Neural cell (in vitro differentiated cells): Measurements from ENCODE around the gene MAP3K19. TPM values are rescaled to one million over a fixed set of nuclear protein-coding genes. Genes with fewer than 3 reads are reported as not detected.

Source experiments
- H2AFZ ChIP-seq: fragments of 200-600, 300-800 bp; sonication (generic), shearing (Covaris generic); 2 replicates; pipeline ENCODE4 v1.6.0; 2014; ENCODE audit warnings: low read depth, mild to moderate bottlenecking, antibody characterized with exemption, low read length, moderate library complexity
- H3F3A ChIP-seq: fragments of 200-600 bp; shearing (Covaris generic); 2 replicates; pipeline ENCODE4 v1.6.1; 2016; ENCODE audit warnings: mild to moderate bottlenecking, moderate library complexity, mixed read lengths, antibody characterized with exemption, low read length; ENCODE audit not compliant: insufficient read depth, poor library complexity, severe bottlenecking
- H3K27ac ChIP-seq: fragments of 200-600, 300-800 bp; sonication (generic), shearing (Covaris generic); 2 replicates; pipeline ENCODE4 v1.5.1; 2014; ENCODE audit warnings: mild to moderate bottlenecking, low read length, moderate library complexity
- H3K27me3 ChIP-seq: fragments of 300-800, 200-600 bp; sonication (generic), shearing (Covaris generic); 2 replicates; pipeline ENCODE4 v1.6.0; 2014; ENCODE audit warnings: mild to moderate bottlenecking, low read depth, low read length, moderate library complexity; ENCODE audit not compliant: insufficient read depth
- H3K36me3 ChIP-seq: fragments of 300-800, 200-600 bp; sonication (generic), shearing (Covaris generic); 2 replicates; pipeline ENCODE4 v1.5.1; 2014; ENCODE audit warnings: mild to moderate bottlenecking, antibody characterized with exemption, low read length, moderate library complexity; ENCODE audit not compliant: insufficient read depth
- H3K4me2 ChIP-seq: fragments of 300-800, 200-600 bp; sonication (generic), shearing (Covaris generic); 2 replicates; pipeline ENCODE4 v1.6.0; 2014; ENCODE audit warnings: mild to moderate bottlenecking, low read length
- H3K4me3 ChIP-seq: fragments of 300-800, 200-600 bp; sonication (generic), shearing (Covaris generic); 2 replicates; pipeline ENCODE4 v1.5.1; 2014; ENCODE audit warnings: mild to moderate bottlenecking, low read length, moderate library complexity
- H3K79me2 ChIP-seq: fragments of 200-600 bp; shearing (Covaris generic); replicated peaks from 2 replicates; pipeline ENCODE4 v1.6.0; 2014; ENCODE audit warnings: mild to moderate bottlenecking, low read length, moderate library complexity; ENCODE audit not compliant: insufficient read depth
- H3K9ac ChIP-seq: fragments of 300-800, 200-600 bp; sonication (generic), shearing (Covaris generic); 2 replicates; pipeline ENCODE4 v1.6.1; 2016; ENCODE audit warnings: mild to moderate bottlenecking, low read length, mixed read lengths
- H3K9me2 ChIP-seq: fragments of 200-600 bp; shearing (Covaris generic); 2 replicates; pipeline ENCODE4 v1.6.1; 2016; ENCODE audit warnings: mild to moderate bottlenecking, low read length, mixed read lengths; ENCODE audit not compliant: insufficient read depth
- H3K9me3 ChIP-seq: fragments of 200-600, 300-800 bp; sonication (generic), shearing (Covaris generic); 2 replicates; pipeline ENCODE4 v1.6.1; 2016; ENCODE audit warnings: mild to moderate bottlenecking, mixed run types, low read length, moderate library complexity, mixed read lengths
- H4K20me1 ChIP-seq: fragments of 200-600 bp; shearing (Covaris generic); 2 replicates; pipeline ENCODE4 v1.6.1; 2016; ENCODE audit warnings: mild to moderate bottlenecking, mixed run types; ENCODE audit not compliant: insufficient read depth
- EP300 ChIP-seq: fragments of 450-650 bp; conservative IDR thresholded peaks from 2 replicates; pipeline ENCODE4 v1.6.1; 2014; ENCODE audit warnings: antibody characterized with exemption, mild to moderate bottlenecking, moderate library complexity; ENCODE audit not compliant: poor library complexity, severe bottlenecking
- EZH2 ChIP-seq: fragments of 200-600, 300-800 bp; shearing (Covaris generic), sonication (generic); IDR thresholded peaks from 2 replicates; pipeline ENCODE4 v1.6.1; 2014; ENCODE audit warnings: antibody characterized with exemption, low read length, borderline replicate concordance, mild to moderate bottlenecking; ENCODE audit not compliant: insufficient read depth, poor library complexity, severe bottlenecking
- MXI1 ChIP-seq: fragments of 450-650 bp; conservative IDR thresholded peaks from 2 replicates; pipeline ENCODE4 v1.6.1; 2014; ENCODE audit warnings: antibody characterized with exemption, mild to moderate bottlenecking; ENCODE audit not compliant: poor library complexity, severe bottlenecking
- POLR2AphosphoS5 ChIP-seq: IDR thresholded peaks from 2 replicates; pipeline ENCODE4 v1.6.1; 2012
- RAD21 ChIP-seq: fragments of 450-650 bp; conservative IDR thresholded peaks from 2 replicates; pipeline ENCODE4 v1.6.1; 2014; ENCODE audit warnings: antibody characterized with exemption, mild to moderate bottlenecking, moderate library complexity
- SMC3 ChIP-seq: fragments of 450-650 bp; conservative IDR thresholded peaks from 2 replicates; pipeline ENCODE4 v1.6.1; 2014; ENCODE audit warnings: antibody characterized with exemption, mild to moderate bottlenecking, moderate library complexity; ENCODE audit not compliant: poor library complexity
- TAF1 ChIP-seq: IDR thresholded peaks from 2 replicates; pipeline ENCODE4 v1.6.1; 2012; ENCODE audit warnings: low read depth
- polyA plus RNA-seq: library from polyadenylated mRNA; depleted of rRNA; stranded (reverse); fragments of >200 nt; gene quantifications from 2 replicates; pipeline ENCODE4 v1.2.3, GENCODE V29; 2014
- TF ChIP-seq, protein P1 (sequence below): fragments of 450-650 bp; IDR thresholded peaks from 2 replicates; pipeline ENCODE4 v1.5.1; 2014; ENCODE audit warnings: antibody characterized with exemption, mild to moderate bottlenecking, moderate library complexity; ENCODE audit not compliant: poor library complexity, severe bottlenecking
- TF ChIP-seq, protein P2 (sequence below): IDR thresholded peaks from 2 replicates; pipeline ENCODE4 v1.6.1; 2012; ENCODE audit warnings: borderline replicate concordance

MAP3K19 gene
- polyA plus RNA-seq, 1 donor from 2014 or later, result not detected

- Histone ChIP-seq H3K27ac (no peak overlapping the region), H3K9me3 (no peaks in the 10 kb centered on the region), H3K36me3 (no peaks in the 10 kb centered on the region), H3K9me2 (no peaks in the 10 kb centered on the region), H2AFZ (no peak overlapping the region), H4K20me1 (peaks cover 19% of the 10 kb centered on the region), H3K4me2 (no peak overlapping the region), H3K27me3 (no peaks in the 10 kb centered on the region), H3F3A (no peaks in the 10 kb centered on the region), H3K4me3 (no peak overlapping the region), H3K79me2 (peaks cover 96% of the 10 kb centered on the region), H3K9ac (no peak overlapping the region)
- TF ChIP-seq RAD21 (no peak), MXI1 (no peak)
Observed at GRCh38 chr2:134926231-134926931, 120.9 kb downstream of the MAP3K19 start.

DNA sequence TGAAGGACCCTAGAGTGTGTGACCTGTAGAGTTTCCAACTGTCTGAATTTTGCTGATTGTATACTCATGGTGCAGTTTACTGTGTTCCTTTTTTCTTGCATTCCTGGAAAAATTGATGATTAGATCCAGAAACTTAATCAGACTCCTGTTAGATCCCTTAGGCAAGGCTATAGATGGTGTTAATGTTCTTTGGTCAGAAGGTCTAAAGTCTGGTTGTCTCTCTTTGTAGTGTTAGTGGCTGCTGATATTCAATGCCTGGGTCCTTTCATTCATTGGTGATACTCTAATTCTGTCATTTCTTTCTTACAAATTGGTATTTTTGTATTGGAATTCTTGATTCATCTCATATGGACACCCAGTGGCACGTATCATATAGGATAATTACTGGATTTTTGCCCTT, 122.3 kb downstream of the MAP3K19 start:
- Histone ChIP-seq H2AFZ (no peak overlapping the region), H3K4me3 (no peak overlapping the region), H3K27me3 (no peaks in the 10 kb centered on the region), H3K9me3 (no peaks in the 10 kb centered on the region), H3K4me2 (no peak overlapping the region), H3F3A (no peaks in the 10 kb centered on the region), H3K27ac (no peak overlapping the region), H3K9ac (no peak overlapping the region), H4K20me1 (peaks cover 18% of the 10 kb centered on the region), H3K79me2 (peaks cover 96% of the 10 kb centered on the region), H3K9me2 (no peaks in the 10 kb centered on the region), H3K36me3 (no peaks in the 10 kb centered on the region)
- no peak for TF ChIP-seq EP300
- TF ChIP-seq RAD21, result no peak
- no peak for TF ChIP-seq EZH2
- no peak for TF ChIP-seq MXI1
- TF ChIP-seq, protein P1, sequence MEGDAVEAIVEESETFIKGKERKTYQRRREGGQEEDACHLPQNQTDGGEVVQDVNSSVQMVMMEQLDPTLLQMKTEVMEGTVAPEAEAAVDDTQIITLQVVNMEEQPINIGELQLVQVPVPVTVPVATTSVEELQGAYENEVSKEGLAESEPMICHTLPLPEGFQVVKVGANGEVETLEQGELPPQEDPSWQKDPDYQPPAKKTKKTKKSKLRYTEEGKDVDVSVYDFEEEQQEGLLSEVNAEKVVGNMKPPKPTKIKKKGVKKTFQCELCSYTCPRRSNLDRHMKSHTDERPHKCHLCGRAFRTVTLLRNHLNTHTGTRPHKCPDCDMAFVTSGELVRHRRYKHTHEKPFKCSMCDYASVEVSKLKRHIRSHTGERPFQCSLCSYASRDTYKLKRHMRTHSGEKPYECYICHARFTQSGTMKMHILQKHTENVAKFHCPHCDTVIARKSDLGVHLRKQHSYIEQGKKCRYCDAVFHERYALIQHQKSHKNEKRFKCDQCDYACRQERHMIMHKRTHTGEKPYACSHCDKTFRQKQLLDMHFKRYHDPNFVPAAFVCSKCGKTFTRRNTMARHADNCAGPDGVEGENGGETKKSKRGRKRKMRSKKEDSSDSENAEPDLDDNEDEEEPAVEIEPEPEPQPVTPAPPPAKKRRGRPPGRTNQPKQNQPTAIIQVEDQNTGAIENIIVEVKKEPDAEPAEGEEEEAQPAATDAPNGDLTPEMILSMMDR, result no peak
- TF ChIP-seq TAF1, result no peak
- TF ChIP-seq SMC3, result no peak
- TF ChIP-seq, protein P2, sequence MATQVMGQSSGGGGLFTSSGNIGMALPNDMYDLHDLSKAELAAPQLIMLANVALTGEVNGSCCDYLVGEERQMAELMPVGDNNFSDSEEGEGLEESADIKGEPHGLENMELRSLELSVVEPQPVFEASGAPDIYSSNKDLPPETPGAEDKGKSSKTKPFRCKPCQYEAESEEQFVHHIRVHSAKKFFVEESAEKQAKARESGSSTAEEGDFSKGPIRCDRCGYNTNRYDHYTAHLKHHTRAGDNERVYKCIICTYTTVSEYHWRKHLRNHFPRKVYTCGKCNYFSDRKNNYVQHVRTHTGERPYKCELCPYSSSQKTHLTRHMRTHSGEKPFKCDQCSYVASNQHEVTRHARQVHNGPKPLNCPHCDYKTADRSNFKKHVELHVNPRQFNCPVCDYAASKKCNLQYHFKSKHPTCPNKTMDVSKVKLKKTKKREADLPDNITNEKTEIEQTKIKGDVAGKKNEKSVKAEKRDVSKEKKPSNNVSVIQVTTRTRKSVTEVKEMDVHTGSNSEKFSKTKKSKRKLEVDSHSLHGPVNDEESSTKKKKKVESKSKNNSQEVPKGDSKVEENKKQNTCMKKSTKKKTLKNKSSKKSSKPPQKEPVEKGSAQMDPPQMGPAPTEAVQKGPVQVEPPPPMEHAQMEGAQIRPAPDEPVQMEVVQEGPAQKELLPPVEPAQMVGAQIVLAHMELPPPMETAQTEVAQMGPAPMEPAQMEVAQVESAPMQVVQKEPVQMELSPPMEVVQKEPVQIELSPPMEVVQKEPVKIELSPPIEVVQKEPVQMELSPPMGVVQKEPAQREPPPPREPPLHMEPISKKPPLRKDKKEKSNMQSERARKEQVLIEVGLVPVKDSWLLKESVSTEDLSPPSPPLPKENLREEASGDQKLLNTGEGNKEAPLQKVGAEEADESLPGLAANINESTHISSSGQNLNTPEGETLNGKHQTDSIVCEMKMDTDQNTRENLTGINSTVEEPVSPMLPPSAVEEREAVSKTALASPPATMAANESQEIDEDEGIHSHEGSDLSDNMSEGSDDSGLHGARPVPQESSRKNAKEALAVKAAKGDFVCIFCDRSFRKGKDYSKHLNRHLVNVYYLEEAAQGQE, result no peak
- no peak for TF ChIP-seq POLR2AphosphoS5
